IMR-90 (cell line): ENCODE measurements around the gene YAF2. TPM values are rescaled to one million over a fixed set of nuclear protein-coding genes. Genes with fewer than 3 reads are reported as not detected.

Experiments
- ATAC-seq: fragments of 200-7000 bp; cut with Tn5 transposase; 2 replicates; pipeline ENCODE4 v1.9.1; 2020; ENCODE audit warnings: low read depth, mild to moderate bottlenecking, moderate library complexity
- BruUV-seq: library from RNA; stranded (reverse); fragments of 400-500 nt; replicated peaks from 2 replicates; lab custom pipeline; 2021; lab: Mats Ljungman, UMichigan
- CTCF ChIA-PET: fragments of 300-600 bp; formaldehyde crosslinking; extraction: SDS; loops from one replicate; lab custom pipeline; 2021; ENCODE audit warnings: antibody characterized with exemption; lab: Yijun Ruan, JAX
- POLR2A ChIA-PET: fragments of 300-600 bp; sonication (Branson Sonifier 250); formaldehyde crosslinking; loops from one replicate; lab custom pipeline; 2022; ENCODE audit warnings: antibody characterized with exemption; ENCODE audit not compliant: unreplicated experiment; lab: Charles Lee
- DNase-seq: peaks from one replicate; pipeline ENCODE4 v3.0.0; 2013
- H2AFZ ChIP-seq: replicated peaks from 2 replicates; pipeline ENCODE3; 2013; ENCODE audit warnings: low read length, mild to moderate bottlenecking; ENCODE audit not compliant: poor library complexity
- H2AK5ac ChIP-seq: 2 replicates; pipeline ENCODE4 v1.6.1; 2013; ENCODE audit warnings: low read depth, low read length, inconsistent platforms
- H2AK9ac ChIP-seq: replicated peaks from 2 replicates; pipeline ENCODE3; 2013; ENCODE audit warnings: mild to moderate bottlenecking, low read depth, low read length, moderate library complexity; ENCODE audit not compliant: poor library complexity
- H2BK120ac ChIP-seq: 2 replicates; pipeline ENCODE4 v1.6.1; 2013; ENCODE audit warnings: low read depth, low read length, inconsistent platforms
- H2BK15ac ChIP-seq: 3 replicates; pipeline ENCODE4 v1.6.1; 2013; ENCODE audit warnings: low read depth, low read length, inconsistent platforms
- H2BK20ac ChIP-seq: 2 replicates; pipeline ENCODE4 v1.6.1; 2013; ENCODE audit warnings: low read depth, mild to moderate bottlenecking, inconsistent platforms, low read length, moderate library complexity
- H2BK5ac ChIP-seq: 2 replicates; pipeline ENCODE4 v1.6.1; 2013; ENCODE audit warnings: mild to moderate bottlenecking, low read depth, low read length, inconsistent platforms; ENCODE audit not compliant: poor library complexity, severe bottlenecking
- H3K14ac ChIP-seq: replicated peaks from 2 replicates; pipeline ENCODE4 v1.6.1; 2013; ENCODE audit warnings: low read depth, low read length, inconsistent platforms
- H3K18ac ChIP-seq: 2 replicates; pipeline ENCODE4 v1.6.1; 2013; ENCODE audit warnings: low read depth, low read length, control low read depth
- H3K23ac ChIP-seq: 2 replicates; pipeline ENCODE4 v1.6.1; 2013; ENCODE audit warnings: low read depth, low read length, inconsistent platforms
- H3K27ac ChIP-seq: 2 replicates; pipeline ENCODE4 v1.5.1; 2013; ENCODE audit warnings: mild to moderate bottlenecking, control low read depth, low read length; ENCODE audit not compliant: insufficient read depth
- H3K27me3 ChIP-seq: 2 replicates; pipeline ENCODE4 v1.6.1; 2013; ENCODE audit warnings: low read length; ENCODE audit not compliant: control insufficient read depth, insufficient read depth
- H3K36me3 ChIP-seq: 2 replicates; pipeline ENCODE4 v1.6.1; 2013; ENCODE audit warnings: low read length, mixed read lengths; ENCODE audit not compliant: control insufficient read depth, insufficient read depth
- H3K4ac ChIP-seq: 2 replicates; pipeline ENCODE4 v1.6.1; 2013; ENCODE audit warnings: low read depth, low read length, inconsistent platforms
- H3K4me1 ChIP-seq: 2 replicates; pipeline ENCODE4 v1.6.1; 2013; ENCODE audit warnings: low read length, mixed read lengths; ENCODE audit not compliant: control insufficient read depth, insufficient read depth
- H3K4me2 ChIP-seq: 2 replicates; pipeline ENCODE4 v1.6.1; 2013; ENCODE audit warnings: low read depth, mild to moderate bottlenecking, control low read depth, low read length, moderate library complexity
- H3K4me3 ChIP-seq: 2 replicates; pipeline ENCODE4 v1.5.1; 2013; ENCODE audit warnings: low read depth, mild to moderate bottlenecking, control low read depth, low read length, moderate library complexity; ENCODE audit not compliant: insufficient read depth
- H3K56ac ChIP-seq: 2 replicates; pipeline ENCODE4 v1.6.1; 2013; ENCODE audit warnings: low read length, inconsistent platforms; ENCODE audit not compliant: insufficient read depth; ENCODE audit errors: extremely low read depth
- H3K79me1 ChIP-seq, 2 experiments: 2 replicates each; pipeline ENCODE4 v1.6.1; 2013; ENCODE audit warnings: low read length in 2 of 2, inconsistent platforms in 1 of 2, low read depth in 1 of 2
- H3K9ac ChIP-seq: 2 replicates; pipeline ENCODE4 v1.6.1; 2013; ENCODE audit warnings: low read depth, low read length, control low read depth
- H3K9me1 ChIP-seq: 2 replicates; pipeline ENCODE4 v1.6.1; 2013; ENCODE audit warnings: low read length, inconsistent platforms; ENCODE audit not compliant: insufficient read depth
- H3K9me3 ChIP-seq: 2 replicates; pipeline ENCODE4 v1.6.1; 2013; ENCODE audit warnings: low read length; ENCODE audit not compliant: control insufficient read depth, insufficient read depth
- H4K20me1 ChIP-seq: 2 replicates; pipeline ENCODE4 v1.6.1; 2013; ENCODE audit warnings: low read length, inconsistent platforms; ENCODE audit not compliant: insufficient read depth
- H4K5ac ChIP-seq: 2 replicates; pipeline ENCODE4 v1.6.1; 2013; ENCODE audit warnings: mild to moderate bottlenecking, low read depth, low read length, control low read depth
- H4K8ac ChIP-seq, 2 experiments: 2 replicates each; pipeline ENCODE4 v1.6.1; 2013; ENCODE audit warnings: low read depth in 2 of 2, low read length in 2 of 2, control low read depth in 1 of 2, inconsistent platforms in 1 of 2
- H4K91ac ChIP-seq: 2 replicates; pipeline ENCODE4 v1.6.1; 2013; ENCODE audit warnings: low read depth, low read length, inconsistent platforms; ENCODE audit not compliant: insufficient read depth
- BHLHE40 ChIP-seq: fragments of 150-350 bp; IDR thresholded peaks from 2 replicates; pipeline ENCODE4 v1.6.1; 2016; ENCODE audit warnings: mild to moderate bottlenecking, low read depth, low read length
- CEBPB ChIP-seq: IDR thresholded peaks from 2 replicates; pipeline ENCODE4 v1.6.1; 2012; ENCODE audit warnings: low read depth, low read length, improper control_type of control experiment
- FOS ChIP-seq: fragments of 150-350 bp; IDR thresholded peaks from 2 replicates; pipeline ENCODE4 v1.6.1; 2016; ENCODE audit warnings: low read depth, low read length
- MAFK ChIP-seq: IDR thresholded peaks from 2 replicates; pipeline ENCODE4 v1.6.1; 2012; ENCODE audit warnings: low read depth, low read length, improper control_type of control experiment
- MAZ ChIP-seq: IDR thresholded peaks from 2 replicates; pipeline ENCODE4 v1.6.1; 2012; ENCODE audit warnings: low read depth, mild to moderate bottlenecking, low read length, improper control_type of control experiment, moderate library complexity, borderline replicate concordance
- MXI1 ChIP-seq: IDR thresholded peaks from 2 replicates; pipeline ENCODE4 v1.6.1; 2012; ENCODE audit warnings: low read depth, mild to moderate bottlenecking, low read length, moderate library complexity, borderline replicate concordance
- NFE2L2 ChIP-seq: fragments of 150-350 bp; IDR thresholded peaks from 2 replicates; pipeline ENCODE4 v1.6.1; 2016; ENCODE audit warnings: low read depth, mild to moderate bottlenecking, low read length
- RAD21 ChIP-seq: IDR thresholded peaks from 2 replicates; pipeline ENCODE4 v1.6.1; 2012; ENCODE audit warnings: low read length, improper control_type of control experiment
- RCOR1 ChIP-seq: IDR thresholded peaks from 2 replicates; pipeline ENCODE4 v1.6.1; 2012; ENCODE audit warnings: mild to moderate bottlenecking, low read length, improper control_type of control experiment; ENCODE audit not compliant: insufficient replicate concordance
- RFX5 ChIP-seq: IDR thresholded peaks from 2 replicates; pipeline ENCODE4 v1.8.0; 2012; ENCODE audit warnings: low read depth, mild to moderate bottlenecking, low read length, moderate library complexity
- SMC3 ChIP-seq: fragments of 150-350 bp; IDR thresholded peaks from 2 replicates; pipeline ENCODE4 v1.6.1; 2016; ENCODE audit warnings: low read depth, mild to moderate bottlenecking, antibody characterized with exemption, low read length, moderate library complexity
- WGBS, 2 experiments: methylation state at CpG; one replicate each; pipeline versions ENCODE4 v1.1.5 to v1.1.7; 2013; ENCODE audit warnings: missing lambda C conversion rate in 2 of 2; ENCODE audit not compliant: insufficient read length in 1 of 2; ENCODE audit errors: extremely low coverage in 2 of 2; 5-methylcytosine and 5-hydroxymethylcytosine counted together
- dilution Hi-C: fragments of 300-500 bp; cut with HindIII; formaldehyde crosslinking; loops from one replicate; pipeline ENCODE4 v1.14.3; 2018; ENCODE audit warnings: low sequenced_read_pairs; ENCODE audit not compliant: unreplicated experiment
- in situ Hi-C: fragments of 300-500 bp; cut with MboI; formaldehyde crosslinking; loops from 3 replicates; pipeline ENCODE4 v1.14.3; 2019; ENCODE audit warnings: low sequenced_read_pairs, inconsistent platforms, mixed read lengths
- intact Hi-C: fragments of 100-400 bp; cut with micrococcal nuclease; formaldehyde crosslinking; loops from 2 replicates; pipeline ENCODE4 v1.10.0; 2022
- polyA plus RNA-seq, 3 experiments: library from polyadenylated mRNA; depleted of rRNA; stranded (reverse); fragments of >200 nt; gene quantifications; 2 replicates each; pipeline ENCODE4 v1.2.3, GENCODE V29; 2012; ENCODE audit warnings: low replicate concordance in 1 of 3
- total RNA-seq: library from RNA; depleted of rRNA; stranded (reverse); fragments of >200 nt; gene quantifications from 2 replicates; pipeline ENCODE4 v1.2.3, GENCODE V29; 2012
- TF ChIP-seq, protein P1 (sequence below): fragments of 150-350 bp; IDR thresholded peaks from 2 replicates; pipeline ENCODE4 v1.6.1; 2016; ENCODE audit warnings: low read depth, mild to moderate bottlenecking, low read length, moderate library complexity, borderline replicate concordance
- TF ChIP-seq, protein P2 (sequence below): conservative IDR thresholded peaks from 2 replicates; pipeline ENCODE4 v1.5.1; 2012; ENCODE audit warnings: mild to moderate bottlenecking, low read depth, low read length, improper control_type of control experiment
- TF ChIP-seq, protein P3 (sequence below): fragments of 150-350 bp; IDR thresholded peaks from 2 replicates; pipeline ENCODE4 v1.6.1; 2017; ENCODE audit warnings: mild to moderate bottlenecking, antibody characterized with exemption, low read length, low read depth

The YAF2 gene
- total and polyA plus RNA-seq, 2 of the 4 experiments (the other 2 are of a cell fraction): 7.9 to 14.2 TPM

DNA sequence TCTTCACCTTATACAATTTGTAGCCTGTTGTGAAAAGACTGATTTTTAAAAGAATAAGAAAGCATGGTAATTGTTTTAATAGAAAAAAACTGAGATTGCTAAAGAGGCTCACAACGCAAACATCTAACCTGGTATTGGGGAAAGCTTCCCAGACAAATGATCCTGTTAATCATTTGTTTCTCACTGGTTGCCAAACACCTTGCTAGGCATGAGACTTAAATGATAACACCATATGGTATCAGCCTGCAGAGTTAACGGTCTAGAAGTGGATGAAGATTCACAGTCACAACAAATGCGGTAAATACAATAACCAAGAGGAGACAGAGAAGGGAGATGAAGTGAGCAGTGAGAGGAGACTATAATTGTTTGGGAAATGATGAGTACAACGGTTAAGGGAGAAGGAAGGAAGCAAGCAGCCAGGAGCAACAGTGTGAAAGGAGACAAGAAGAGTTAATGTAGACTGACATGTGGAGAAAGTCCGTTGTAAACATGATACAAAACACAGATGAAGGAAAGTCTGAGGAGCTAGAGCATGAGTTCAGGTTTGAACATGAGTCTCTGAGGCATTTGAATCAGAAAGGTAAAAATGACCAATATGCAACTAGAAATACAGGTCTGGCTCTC lies 113.2 kb downstream of the YAF2 start:
- ChIA-PET CTCF (interaction anchor here (0.5 to 1.7 kb wide), 2 partner anchors 80 to 247 kb away, joined by 3 to 4 read pairs; no protein-coding TSS in a partner anchor), POLR2A (no interaction called here)
- H3K18ac ChIP-seq: no peak overlapping the region
- no peak overlapping the region for H2AFZ ChIP-seq
- DNase-seq (no peak), ATAC-seq (no peak)
- H4K91ac ChIP-seq: no peak overlapping the region
- H3K4ac ChIP-seq: peak overlapping the region; percentile 20; the same call in 1 of the 2 replicates
- no peak overlapping the region for H4K8ac ChIP-seq
- H4K5ac ChIP-seq: no peak overlapping the region; the same call in 1 of the 2 replicates
- H4K20me1 ChIP-seq: peaks cover 14% of the 10 kb centered on the region; the same call in 1 of the 2 replicates
- H3K4me1 ChIP-seq: no peaks in the 10 kb centered on the region; the same call in 1 of the 2 replicates
- H3K27ac ChIP-seq: no peak overlapping the region
- H3K56ac ChIP-seq: no peak overlapping the region
- peaks cover 18 to 36% of the 10 kb centered on the region in 2 experiments; a peak in 2 of 4 replicates for H3K79me1 ChIP-seq
- peak overlapping the region; percentile 84; the same call in 1 of the 2 replicates for H3K23ac ChIP-seq
- H3K4me3 ChIP-seq: no peak overlapping the region
- dilution Hi-C loops: no loop called here
- no peak overlapping the region for H3K9ac ChIP-seq
- WGBS, 2 experiments: 17% methylated on average over 2 of the region's 5 CpGs; no CpG with 5 or more reads in 1 of the 2 experiments
- H2AK5ac ChIP-seq: peak overlapping the region; percentile 4
- H2BK20ac ChIP-seq: no peak overlapping the region
- H3K14ac ChIP-seq: peak overlapping the region; percentile 55
- no peak overlapping the region for H2AK9ac ChIP-seq
- H3K9me1 ChIP-seq: peaks cover 5% of the 10 kb centered on the region; the same call in 1 of the 2 replicates
- no peaks in the 10 kb centered on the region for H3K9me3 ChIP-seq
- in situ Hi-C loops: loop anchor here (10.0 kb wide), 1 partner anchor 440 kb away; no protein-coding TSS in a partner anchor
- intact Hi-C loops: loop anchor here (5.0 kb wide), 1 partner anchor 1212 kb away; no protein-coding TSS in a partner anchor
- no peak overlapping the region; the same call in 1 of the 2 replicates for H3K4me2 ChIP-seq
- H2BK5ac ChIP-seq: no peak overlapping the region
- peak overlapping the region; percentile 6; the same call in 1 of the 2 replicates for H2BK120ac ChIP-seq
- no peaks in the 10 kb centered on the region for H3K27me3 ChIP-seq
- no peak overlapping the region for H2BK15ac ChIP-seq
- BruUV-seq: no TSS peak
- no peaks in the 10 kb centered on the region for H3K36me3 ChIP-seq
- TF ChIP-seq RAD21 (no peak), NFE2L2 (no peak), SMC3 (no peak), FOS (no peak), MAFK (no peak), RCOR1 (no peak), MAZ (no peak), BHLHE40 (no peak), MXI1 (no peak), RFX5 (no peak), CEBPB (no peak)
- TF ChIP-seq, protein P1, sequence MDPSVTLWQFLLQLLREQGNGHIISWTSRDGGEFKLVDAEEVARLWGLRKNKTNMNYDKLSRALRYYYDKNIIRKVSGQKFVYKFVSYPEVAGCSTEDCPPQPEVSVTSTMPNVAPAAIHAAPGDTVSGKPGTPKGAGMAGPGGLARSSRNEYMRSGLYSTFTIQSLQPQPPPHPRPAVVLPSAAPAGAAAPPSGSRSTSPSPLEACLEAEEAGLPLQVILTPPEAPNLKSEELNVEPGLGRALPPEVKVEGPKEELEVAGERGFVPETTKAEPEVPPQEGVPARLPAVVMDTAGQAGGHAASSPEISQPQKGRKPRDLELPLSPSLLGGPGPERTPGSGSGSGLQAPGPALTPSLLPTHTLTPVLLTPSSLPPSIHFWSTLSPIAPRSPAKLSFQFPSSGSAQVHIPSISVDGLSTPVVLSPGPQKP: no peak
- TF ChIP-seq, protein P2, sequence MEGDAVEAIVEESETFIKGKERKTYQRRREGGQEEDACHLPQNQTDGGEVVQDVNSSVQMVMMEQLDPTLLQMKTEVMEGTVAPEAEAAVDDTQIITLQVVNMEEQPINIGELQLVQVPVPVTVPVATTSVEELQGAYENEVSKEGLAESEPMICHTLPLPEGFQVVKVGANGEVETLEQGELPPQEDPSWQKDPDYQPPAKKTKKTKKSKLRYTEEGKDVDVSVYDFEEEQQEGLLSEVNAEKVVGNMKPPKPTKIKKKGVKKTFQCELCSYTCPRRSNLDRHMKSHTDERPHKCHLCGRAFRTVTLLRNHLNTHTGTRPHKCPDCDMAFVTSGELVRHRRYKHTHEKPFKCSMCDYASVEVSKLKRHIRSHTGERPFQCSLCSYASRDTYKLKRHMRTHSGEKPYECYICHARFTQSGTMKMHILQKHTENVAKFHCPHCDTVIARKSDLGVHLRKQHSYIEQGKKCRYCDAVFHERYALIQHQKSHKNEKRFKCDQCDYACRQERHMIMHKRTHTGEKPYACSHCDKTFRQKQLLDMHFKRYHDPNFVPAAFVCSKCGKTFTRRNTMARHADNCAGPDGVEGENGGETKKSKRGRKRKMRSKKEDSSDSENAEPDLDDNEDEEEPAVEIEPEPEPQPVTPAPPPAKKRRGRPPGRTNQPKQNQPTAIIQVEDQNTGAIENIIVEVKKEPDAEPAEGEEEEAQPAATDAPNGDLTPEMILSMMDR: no peak
- TF ChIP-seq, protein P3, sequence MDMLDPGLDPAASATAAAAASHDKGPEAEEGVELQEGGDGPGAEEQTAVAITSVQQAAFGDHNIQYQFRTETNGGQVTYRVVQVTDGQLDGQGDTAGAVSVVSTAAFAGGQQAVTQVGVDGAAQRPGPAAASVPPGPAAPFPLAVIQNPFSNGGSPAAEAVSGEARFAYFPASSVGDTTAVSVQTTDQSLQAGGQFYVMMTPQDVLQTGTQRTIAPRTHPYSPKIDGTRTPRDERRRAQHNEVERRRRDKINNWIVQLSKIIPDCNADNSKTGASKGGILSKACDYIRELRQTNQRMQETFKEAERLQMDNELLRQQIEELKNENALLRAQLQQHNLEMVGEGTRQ: no peak
